B cell (primary cell): ENCODE measurements around the gene ANKRD62.

Experiments used
- EZH2 ChIP-seq: IDR thresholded peaks from 2 replicates; pipeline ENCODE4 v1.6.1; 2012; ENCODE audit warnings: borderline replicate concordance, low read depth, mild to moderate bottlenecking, moderate library complexity, low read length; ENCODE audit not compliant: insufficient read depth, poor library complexity, severe bottlenecking
- TF ChIP-seq, protein P1 (sequence below): fragments of 200-600 bp; IDR thresholded peaks from one replicate; pipeline ENCODE4 v1.8.0; 2022; ENCODE audit warnings: antibody characterized with exemption, mild to moderate bottlenecking

DNA sequence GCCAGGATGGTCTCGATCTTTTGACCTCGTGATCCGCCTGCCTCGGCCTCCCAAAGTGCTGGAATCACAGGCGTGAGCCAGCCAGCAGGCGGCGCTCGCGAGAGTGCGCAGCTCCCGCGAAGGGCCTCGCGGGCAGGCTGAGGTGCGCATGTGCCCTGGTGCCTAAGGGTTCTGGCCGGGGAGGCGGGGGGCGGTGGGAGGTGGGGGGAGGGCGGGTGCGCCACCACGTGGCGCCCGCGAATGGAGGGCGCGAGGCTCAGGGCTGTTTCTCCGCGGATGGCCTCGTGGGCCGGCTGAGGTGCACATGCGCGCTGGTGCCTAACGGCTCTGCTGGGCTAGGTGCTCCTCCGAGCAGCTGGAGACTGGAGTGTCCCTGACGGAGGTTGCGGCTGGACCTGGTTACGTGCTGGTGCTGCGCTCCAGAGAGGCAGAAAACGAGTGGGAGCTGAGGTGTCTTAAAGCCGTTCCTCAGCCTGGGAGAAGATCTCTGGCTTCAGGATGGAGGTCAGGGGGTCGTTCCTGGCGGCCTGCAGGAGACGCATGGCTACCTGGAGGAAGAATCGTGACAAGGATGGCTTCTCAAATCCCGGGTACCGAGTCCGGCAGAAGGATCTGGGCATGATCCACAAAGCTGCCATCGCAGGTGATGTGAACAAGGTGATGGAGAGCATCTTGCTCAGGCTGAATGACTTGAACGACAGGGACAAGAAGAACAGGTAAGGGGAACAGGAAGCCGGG lies at the start of gene ANKRD62:
- TF ChIP-seq EZH2 = no peak
- TF ChIP-seq, protein P1, sequence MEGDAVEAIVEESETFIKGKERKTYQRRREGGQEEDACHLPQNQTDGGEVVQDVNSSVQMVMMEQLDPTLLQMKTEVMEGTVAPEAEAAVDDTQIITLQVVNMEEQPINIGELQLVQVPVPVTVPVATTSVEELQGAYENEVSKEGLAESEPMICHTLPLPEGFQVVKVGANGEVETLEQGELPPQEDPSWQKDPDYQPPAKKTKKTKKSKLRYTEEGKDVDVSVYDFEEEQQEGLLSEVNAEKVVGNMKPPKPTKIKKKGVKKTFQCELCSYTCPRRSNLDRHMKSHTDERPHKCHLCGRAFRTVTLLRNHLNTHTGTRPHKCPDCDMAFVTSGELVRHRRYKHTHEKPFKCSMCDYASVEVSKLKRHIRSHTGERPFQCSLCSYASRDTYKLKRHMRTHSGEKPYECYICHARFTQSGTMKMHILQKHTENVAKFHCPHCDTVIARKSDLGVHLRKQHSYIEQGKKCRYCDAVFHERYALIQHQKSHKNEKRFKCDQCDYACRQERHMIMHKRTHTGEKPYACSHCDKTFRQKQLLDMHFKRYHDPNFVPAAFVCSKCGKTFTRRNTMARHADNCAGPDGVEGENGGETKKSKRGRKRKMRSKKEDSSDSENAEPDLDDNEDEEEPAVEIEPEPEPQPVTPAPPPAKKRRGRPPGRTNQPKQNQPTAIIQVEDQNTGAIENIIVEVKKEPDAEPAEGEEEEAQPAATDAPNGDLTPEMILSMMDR = no peak
